Bone marrow (tissue), 2 donors: ENCODE measurements around the gene ERGIC2.

Source experiments
- DNase-seq, 2 donors: peaks; one replicate each; lab custom pipeline; 2025; lab: John Stamatoyannopoulos, UW

Gene ERGIC2

GRCh38 chr12:29374913-29375312, 6.1 kb downstream of the ERGIC2 start:
- no peak for DNase-seq

- DNase-seq = no peak
Observed at GRCh38 chr12:29374012-29374411, 7.0 kb downstream of the ERGIC2 start.

GRCh38 chr12:29365091-29365490, 15.9 kb downstream of the ERGIC2 start:
- DNase-seq = no peak

GRCh38 chr12:29354954-29355353, 26.0 kb downstream of the ERGIC2 start:
- no peak for DNase-seq

GRCh38 chr12:29350080-29350479, 30.9 kb downstream of the ERGIC2 start:
- no peak for DNase-seq

- DNase-seq = no peak
Observed at GRCh38 chr12:29346769-29347421, 34.1 kb downstream of the ERGIC2 start.

GRCh38 chr12:29343022-29343799, 37.8 kb downstream of the ERGIC2 start:
- DNase-seq = no peak

GRCh38 chr12:29337325-29337724, 43.6 kb downstream of the ERGIC2 start:
- no peak for DNase-seq

GRCh38 chr12:29334937-29335336, 46.0 kb downstream of the ERGIC2 start:
- DNase-seq = no peak

GRCh38 chr12:29333178-29333577, 47.8 kb downstream of the ERGIC2 start:
- no peak for DNase-seq

- DNase-seq = no peak
Observed at GRCh38 chr12:29329411-29329810, 51.6 kb downstream of the ERGIC2 start.

- no peak for DNase-seq
Observed at GRCh38 chr12:29322157-29322556, 58.8 kb downstream of the ERGIC2 start.

GRCh38 chr12:29320295-29321085, 60.5 kb downstream of the ERGIC2 start:
- no peak for DNase-seq

GRCh38 chr12:29317556-29318363, 63.2 kb downstream of the ERGIC2 start:
- DNase-seq = peak in 1 of 2 donors; percentile 91

- DNase-seq = no peak
Observed at GRCh38 chr12:29316752-29317151, 64.2 kb downstream of the ERGIC2 start.

GRCh38 chr12:29314416-29314815, 66.6 kb downstream of the ERGIC2 start:
- no peak for DNase-seq

- no peak for DNase-seq
Observed at GRCh38 chr12:29310899-29311298, 70.1 kb downstream of the ERGIC2 start.

GRCh38 chr12:29309320-29309902, 71.6 kb downstream of the ERGIC2 start:
- DNase-seq = peak in 1 of 2 donors; percentile 15

GRCh38 chr12:29306682-29307081, 74.3 kb downstream of the ERGIC2 start:
- DNase-seq = no peak

- DNase-seq = no peak
Observed at GRCh38 chr12:29306266-29306665, 74.7 kb downstream of the ERGIC2 start.

- no peak for DNase-seq
Observed at GRCh38 chr12:29304388-29304787, 76.6 kb downstream of the ERGIC2 start.

- no peak for DNase-seq
Observed at GRCh38 chr12:29301114-29301513, 79.9 kb downstream of the ERGIC2 start.
